ENCODE data around the gene ADAM8. TPM values are rescaled to one million over a fixed set of nuclear protein-coding genes. Genes with fewer than 3 reads are reported as not detected.

ADAM8 gene
- total RNA-seq, 1 donor from 2014 or later, result 16.9 TPM

DNA sequence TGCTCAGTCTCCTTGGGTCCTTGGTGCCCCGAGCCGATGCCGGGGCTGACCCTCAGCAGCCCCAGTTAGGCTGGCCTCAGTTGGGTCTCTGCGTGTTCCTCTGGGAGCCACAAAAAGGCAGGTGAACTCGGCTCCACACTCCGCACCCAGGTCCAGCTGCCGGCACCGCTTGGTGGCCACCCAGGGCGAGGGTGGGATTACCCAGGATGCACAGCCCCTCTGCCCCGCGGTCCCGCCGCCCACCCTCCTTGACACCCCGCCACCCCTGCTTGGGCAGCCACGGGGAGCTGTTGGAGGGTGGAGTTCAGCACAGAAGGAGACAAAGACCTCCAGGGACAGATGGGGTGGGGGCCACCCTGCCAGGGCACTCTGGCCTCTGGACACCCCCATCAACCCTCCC lies 21.3 kb downstream of the ADAM8 start:
- Mint-ChIP-seq H3K4me1 (peaks cover 18% of the 10 kb centered on the region), H3K27me3 (ENCODE audit: low read depth) (peaks cover 15% of the 10 kb centered on the region), H3K9me3 (no peaks in the 10 kb centered on the region), H3K27ac (no peak overlapping the region), H3K36me3 (no peaks in the 10 kb centered on the region), H3K4me3 (no peak overlapping the region)
- no peak for DNase-seq (ENCODE audit: low spot score in 2 of 2, unreplicated experiment in 2 of 2)
- TF ChIP-seq, protein P1, sequence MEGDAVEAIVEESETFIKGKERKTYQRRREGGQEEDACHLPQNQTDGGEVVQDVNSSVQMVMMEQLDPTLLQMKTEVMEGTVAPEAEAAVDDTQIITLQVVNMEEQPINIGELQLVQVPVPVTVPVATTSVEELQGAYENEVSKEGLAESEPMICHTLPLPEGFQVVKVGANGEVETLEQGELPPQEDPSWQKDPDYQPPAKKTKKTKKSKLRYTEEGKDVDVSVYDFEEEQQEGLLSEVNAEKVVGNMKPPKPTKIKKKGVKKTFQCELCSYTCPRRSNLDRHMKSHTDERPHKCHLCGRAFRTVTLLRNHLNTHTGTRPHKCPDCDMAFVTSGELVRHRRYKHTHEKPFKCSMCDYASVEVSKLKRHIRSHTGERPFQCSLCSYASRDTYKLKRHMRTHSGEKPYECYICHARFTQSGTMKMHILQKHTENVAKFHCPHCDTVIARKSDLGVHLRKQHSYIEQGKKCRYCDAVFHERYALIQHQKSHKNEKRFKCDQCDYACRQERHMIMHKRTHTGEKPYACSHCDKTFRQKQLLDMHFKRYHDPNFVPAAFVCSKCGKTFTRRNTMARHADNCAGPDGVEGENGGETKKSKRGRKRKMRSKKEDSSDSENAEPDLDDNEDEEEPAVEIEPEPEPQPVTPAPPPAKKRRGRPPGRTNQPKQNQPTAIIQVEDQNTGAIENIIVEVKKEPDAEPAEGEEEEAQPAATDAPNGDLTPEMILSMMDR (IDR thresholded peaks at IDR 0.05; ENCODE audit: unreplicated experiment), result no peak

DNA sequence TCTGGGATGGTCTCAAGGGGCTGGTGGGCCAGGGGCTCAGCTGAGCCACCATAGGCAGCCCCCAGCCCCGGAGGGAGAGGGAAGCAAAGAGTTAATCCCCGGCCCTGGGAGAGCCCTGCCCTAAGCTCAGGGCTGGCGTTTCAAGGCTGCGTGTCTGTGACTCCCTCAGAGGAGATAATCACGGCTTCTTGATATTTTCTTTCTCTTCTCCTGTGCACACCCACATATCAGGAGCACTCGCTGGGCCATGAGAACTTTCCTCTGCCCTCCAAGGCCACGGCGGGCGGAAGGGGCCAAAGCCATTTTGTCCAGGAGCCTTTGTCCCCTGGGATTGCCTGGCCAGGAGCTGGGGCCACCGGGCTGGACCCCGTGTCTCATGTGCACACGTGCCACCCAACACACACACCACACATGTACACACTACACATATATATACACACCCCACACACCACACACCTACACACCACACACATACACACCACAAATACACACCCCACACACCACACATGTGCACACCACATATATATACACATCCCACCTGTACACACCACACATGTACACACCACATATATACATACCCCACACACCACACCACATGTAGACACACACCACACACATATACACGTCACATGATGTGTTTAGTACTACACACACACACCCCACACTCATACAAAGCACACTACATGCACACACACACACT lies 22.1 kb downstream of the ADAM8 start:
- Mint-ChIP-seq H3K27me3 (ENCODE audit: low read depth) (peaks cover 22% of the 10 kb centered on the region), H3K4me1 (peaks cover 18% of the 10 kb centered on the region), H3K9me3 (no peaks in the 10 kb centered on the region), H3K36me3 (no peaks in the 10 kb centered on the region), H3K4me3 (no peak overlapping the region), H3K27ac (no peak overlapping the region)
- no peak for DNase-seq (ENCODE audit: low spot score in 2 of 2, unreplicated experiment in 2 of 2)
- TF ChIP-seq, protein P1 (IDR thresholded peaks at IDR 0.05; ENCODE audit: unreplicated experiment), result no peak

DNA sequence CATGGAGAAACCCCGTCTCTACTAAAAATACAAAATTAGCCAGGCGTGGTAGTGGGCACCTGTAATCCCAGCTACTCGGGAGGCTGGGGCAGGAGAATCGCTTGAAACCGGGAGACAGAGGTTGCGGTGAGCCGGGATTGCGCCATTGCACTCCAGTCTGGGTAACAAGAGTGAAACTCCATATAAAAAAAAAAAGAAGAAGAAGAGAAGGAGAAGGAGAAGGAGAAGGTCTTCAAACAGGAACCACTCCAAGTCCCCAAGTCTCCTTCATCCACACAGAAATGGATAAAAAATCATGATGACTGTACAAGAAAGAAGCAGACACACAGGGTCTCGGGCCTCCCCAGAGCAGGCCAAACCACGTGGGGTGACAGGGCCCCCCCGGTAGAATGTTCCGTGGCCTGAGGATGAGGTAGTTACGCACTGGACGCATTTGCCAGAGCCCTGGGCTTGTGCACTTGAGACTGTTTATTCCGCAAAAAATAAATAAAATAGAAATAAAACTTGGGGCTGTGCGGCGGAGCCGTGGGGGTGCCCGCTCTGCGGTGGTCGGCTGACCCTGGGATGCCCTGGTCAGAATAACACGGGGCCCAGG lies 23.2 kb downstream of the ADAM8 start:
- peaks cover 23% of the 10 kb centered on the region for H3K27me3 Mint-ChIP-seq (ENCODE audit: low read depth)

DNA sequence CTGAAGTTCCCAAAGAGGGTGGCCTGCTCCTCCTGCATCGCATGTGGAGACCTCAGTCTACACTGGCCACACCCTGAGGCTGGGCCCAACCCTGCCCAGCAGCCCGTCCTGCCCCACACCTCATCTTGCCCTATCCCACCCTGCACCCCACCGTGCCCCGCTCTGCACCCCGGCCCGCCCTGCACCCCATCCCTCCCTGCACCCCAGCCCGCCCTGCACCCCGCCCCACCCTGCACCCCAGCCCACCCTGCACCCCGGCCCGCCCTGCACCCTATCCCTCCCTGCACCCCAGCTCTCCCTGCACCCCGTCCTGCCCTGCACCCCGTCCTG lies 24.5 kb downstream of the ADAM8 start:
- H3K4me1 Mint-ChIP-seq, result peaks cover 14% of the 10 kb centered on the region
- H3K36me3 Mint-ChIP-seq, result no peaks in the 10 kb centered on the region
- no peaks in the 10 kb centered on the region for H3K9me3 Mint-ChIP-seq
- H3K27ac Mint-ChIP-seq, result no peak overlapping the region
- H3K27me3 Mint-ChIP-seq (ENCODE audit: low read depth), result peaks cover 19% of the 10 kb centered on the region
- TF ChIP-seq, protein P1 (IDR thresholded peaks at IDR 0.05; ENCODE audit: unreplicated experiment), result no peak
- H3K4me3 Mint-ChIP-seq, result no peak overlapping the region
- no peak for DNase-seq (ENCODE audit: low spot score in 2 of 2, unreplicated experiment in 2 of 2)

More for the DNA sequence above, 23.2 kb downstream of the ADAM8 start:
- no peak for DNase-seq (ENCODE audit: low spot score in 2 of 2, unreplicated experiment in 2 of 2)
- Mint-ChIP-seq H3K9me3 (no peaks in the 10 kb centered on the region), H3K27ac (no peak overlapping the region), H3K4me1 (peaks cover 18% of the 10 kb centered on the region), H3K4me3 (no peak overlapping the region), H3K36me3 (no peaks in the 10 kb centered on the region)
- TF ChIP-seq, protein P1 (IDR thresholded peaks at IDR 0.05; ENCODE audit: unreplicated experiment), result no peak

DNA sequence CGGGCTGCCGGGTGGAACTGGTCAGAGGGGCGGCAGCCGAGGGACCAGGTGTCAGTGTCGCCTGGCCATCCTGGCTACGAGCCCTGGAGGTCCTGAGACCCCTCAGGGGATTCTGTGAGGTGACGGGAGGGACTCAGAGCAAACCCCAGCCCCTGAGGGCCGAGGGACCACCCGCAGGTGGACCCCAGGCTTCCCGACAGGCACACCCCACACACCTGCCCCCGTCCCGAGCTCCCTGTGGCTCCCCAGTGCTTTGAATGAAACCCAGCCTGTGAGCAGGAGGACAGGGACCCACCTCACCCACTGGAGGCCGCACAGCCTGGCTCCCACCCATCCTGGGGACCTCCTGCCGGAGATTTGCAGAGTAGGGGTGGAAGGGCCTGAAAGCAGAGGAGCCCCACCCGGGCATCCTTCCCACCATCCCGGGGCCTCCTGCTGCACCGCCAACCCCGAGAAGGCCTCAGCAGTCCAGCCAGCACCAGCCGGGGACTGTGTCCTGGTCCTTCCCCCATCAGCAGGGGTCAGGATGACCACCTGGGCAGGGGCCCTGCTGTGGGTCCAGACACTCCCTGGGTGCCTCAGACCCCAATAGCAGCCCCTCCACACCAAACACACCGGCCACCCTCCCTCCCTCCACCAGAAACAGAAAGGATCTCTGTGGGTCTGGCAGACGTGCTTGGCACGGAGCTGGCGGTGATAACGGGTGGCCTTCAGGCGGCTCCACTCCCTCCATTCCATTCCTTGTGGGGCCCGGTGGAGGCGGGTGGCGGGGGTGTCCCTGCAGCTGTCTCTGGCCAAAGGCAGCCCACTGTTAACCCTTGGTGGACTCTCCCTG lies 25.1 kb downstream of the ADAM8 start:
- H3K27me3 Mint-ChIP-seq (ENCODE audit: low read depth), result peaks cover 18% of the 10 kb centered on the region
- peaks cover 15% of the 10 kb centered on the region for H3K4me1 Mint-ChIP-seq
- H3K27ac Mint-ChIP-seq, result no peak overlapping the region
- H3K9me3 Mint-ChIP-seq, result no peaks in the 10 kb centered on the region
- TF ChIP-seq, protein P1 (IDR thresholded peaks at IDR 0.05; ENCODE audit: unreplicated experiment), result no peak
- no peak overlapping the region for H3K4me3 Mint-ChIP-seq
- no peak for DNase-seq (ENCODE audit: low spot score in 2 of 2, unreplicated experiment in 2 of 2)
- no peaks in the 10 kb centered on the region for H3K36me3 Mint-ChIP-seq
